GM12878 (cell line): Measurements from ENCODE around the gene IRAK2. TPM values are rescaled to one million over a fixed set of nuclear protein-coding genes. Genes with fewer than 3 reads are reported as not detected.

ENCODE experiments used
- ATAC-seq: fragments of 200-7000 bp; cut with Tn5 transposase; 3 replicates; pipeline ENCODE4 v1.9.1; 2020; ENCODE audit warnings: mild to moderate bottlenecking, moderate library complexity
- BruUV-seq: library from RNA; stranded (reverse); fragments of 400-500 nt; replicated peaks from 2 replicates; lab custom pipeline; 2021; lab: Mats Ljungman, UMichigan
- CTCF ChIA-PET: fragments of 300-600 bp; sonication (Branson Sonifier 250); formaldehyde crosslinking; extraction: SDS; loops from one replicate; lab custom pipeline; 2021; ENCODE audit warnings: inconsistent platforms; lab: Yijun Ruan, JAX
- POLR2A ChIA-PET: fragments of 350-600 bp; formaldehyde crosslinking; extraction: SDS; loops from one replicate; lab custom pipeline; 2021; ENCODE audit warnings: inconsistent platforms; lab: Charles Lee
- RAD21 ChIA-PET: fragments of 300-600 bp; sonication (Branson Sonifier 250); formaldehyde crosslinking; loops from one replicate; lab custom pipeline; 2023; ENCODE audit warnings: antibody characterized with exemption; ENCODE audit not compliant: unreplicated experiment; lab: Charles Lee
- SMC1A ChIA-PET: fragments of 300-600 bp; sonication (Branson Sonifier 250); formaldehyde crosslinking; loops from one replicate; lab custom pipeline; 2023; ENCODE audit not compliant: unreplicated experiment, uncharacterized antibody; lab: Charles Lee
- DNase-seq: peaks from one replicate; pipeline ENCODE4 v3.0.0-alpha.2; 2011; ENCODE audit warnings: low read depth, low spot score
- FAIRE-seq: peaks from 3 replicates; lab custom pipeline; 2011; peaks lifted over from hg19 to GRCh38; lab: Jason Lieb, UNC
- H2AFZ ChIP-seq: 2 replicates; pipeline ENCODE4 v1.6.0; 2011; ENCODE audit warnings: low read depth, low read length, control low read depth; ENCODE audit not compliant: control insufficient read depth
- H3K27ac ChIP-seq: 2 replicates; pipeline ENCODE4 v1.5.1; 2011; ENCODE audit warnings: control low read depth; ENCODE audit not compliant: control insufficient read depth, insufficient read depth
- H3K27me3 ChIP-seq, 2 experiments: replicated peaks in 1 of 2; 2 replicates each; pipeline versions ENCODE4 v1.6.0 to v1.6.1; 2011; ENCODE audit warnings: low read length in 1 of 2; ENCODE audit not compliant: control insufficient read depth in 2 of 2, insufficient read depth in 2 of 2
- H3K36me3 ChIP-seq, 2 experiments: 2 replicates each; pipeline ENCODE4 v1.5.1; 2011; ENCODE audit warnings: low read length in 1 of 2; ENCODE audit not compliant: control insufficient read depth in 2 of 2, insufficient read depth in 2 of 2
- H3K4me1 ChIP-seq: 2 replicates; pipeline ENCODE4 v1.6.1; 2011; ENCODE audit warnings: mild to moderate bottlenecking, low read length, moderate library complexity, mixed read lengths; ENCODE audit not compliant: control insufficient read depth, insufficient read depth
- H3K4me2 ChIP-seq: 2 replicates; pipeline ENCODE4 v1.6.0; 2011; ENCODE audit warnings: control low read depth; ENCODE audit not compliant: control insufficient read depth, insufficient read depth
- H3K4me3 ChIP-seq: fragments of 200-600 bp; sonication (generic); 2 replicates; pipeline ENCODE4 v1.5.1; 2016
- H3K79me2 ChIP-seq: 2 replicates; pipeline ENCODE4 v1.6.0; 2011; ENCODE audit warnings: low read length; ENCODE audit not compliant: control insufficient read depth, insufficient read depth
- H3K9ac ChIP-seq: 2 replicates; pipeline ENCODE4 v1.8.0; 2011; ENCODE audit warnings: low read length, control low read depth, mixed read lengths; ENCODE audit not compliant: control insufficient read depth, insufficient read depth
- H3K9me3 ChIP-seq: replicated peaks from 3 replicates; pipeline ENCODE4 v1.5.1; 2011; ENCODE audit warnings: mild to moderate bottlenecking, low read length; ENCODE audit not compliant: control insufficient read depth, insufficient read depth
- H4K20me1 ChIP-seq: 2 replicates; pipeline ENCODE4 v1.6.0; 2011; ENCODE audit not compliant: control insufficient read depth, insufficient read depth
- ATF7 ChIP-seq: fragments of 450-650 bp; IDR thresholded peaks from 2 replicates; pipeline ENCODE4 v1.6.1; 2016; ENCODE audit warnings: low read depth, mild to moderate bottlenecking
- BCL11A ChIP-seq: IDR thresholded peaks from 2 replicates; pipeline ENCODE4 v1.6.1; 2011; ENCODE audit warnings: low read depth, low read length
- BCLAF1 ChIP-seq: fragments of 450-650 bp; IDR thresholded peaks from 2 replicates; pipeline ENCODE4 v1.6.1; 2017; ENCODE audit warnings: antibody characterized with exemption, mild to moderate bottlenecking, moderate library complexity
- EED ChIP-seq: sonication (generic); IDR thresholded peaks from 2 replicates; pipeline ENCODE4 v1.6.1; 2016; ENCODE audit warnings: antibody characterized with exemption, low read depth
- FOXK2 ChIP-seq: fragments of 450-650 bp; IDR thresholded peaks from 2 replicates; pipeline ENCODE4 v1.6.1; 2017; ENCODE audit warnings: mild to moderate bottlenecking, moderate library complexity
- NBN ChIP-seq: fragments of 450-650 bp; IDR thresholded peaks from 2 replicates; pipeline ENCODE4 v1.6.1; 2016
- PAX5 ChIP-seq: IDR thresholded peaks from 2 replicates; pipeline ENCODE4 v1.6.1; 2011; ENCODE audit warnings: low read depth, low read length, borderline replicate concordance
- PAX8 ChIP-seq: fragments of 450-650 bp; IDR thresholded peaks from 2 replicates; pipeline ENCODE4 v1.6.1; 2017; ENCODE audit warnings: mild to moderate bottlenecking, moderate library complexity
- PBX3 ChIP-seq: IDR thresholded peaks from 2 replicates; pipeline ENCODE4 v1.6.1; 2011; ENCODE audit warnings: mild to moderate bottlenecking, low read depth, low read length, moderate library complexity; ENCODE audit not compliant: insufficient replicate concordance
- RCOR1 ChIP-seq: conservative IDR thresholded peaks from 2 replicates; pipeline ENCODE4 v1.6.1; 2012; ENCODE audit warnings: low read depth, low read length, improper control_type of control experiment
- SIN3A ChIP-seq: IDR thresholded peaks from 2 replicates; pipeline ENCODE4 v1.6.1; 2012; ENCODE audit warnings: low read depth, low read length, improper control_type of control experiment
- SREBF1 ChIP-seq: IDR thresholded peaks from 2 replicates; pipeline ENCODE4 v1.6.1; 2012; ENCODE audit warnings: mild to moderate bottlenecking, low read length
- TCF3 ChIP-seq: IDR thresholded peaks from 2 replicates; pipeline ENCODE4 v1.6.1; 2012; ENCODE audit warnings: low read depth, mild to moderate bottlenecking, low read length, borderline replicate concordance; ENCODE audit not compliant: insufficient read depth
- YY1 ChIP-seq: IDR thresholded peaks from 2 replicates; pipeline ENCODE4 v1.6.1; 2011; ENCODE audit warnings: low read depth, mild to moderate bottlenecking, low read length
- ZNF24 ChIP-seq: fragments of 450-650 bp; IDR thresholded peaks from 2 replicates; pipeline ENCODE4 v1.6.1; 2017; ENCODE audit warnings: antibody characterized with exemption, mild to moderate bottlenecking
- ZNF274 ChIP-seq: IDR thresholded peaks from one replicate; pipeline ENCODE4 v1.8.0; 2011; ENCODE audit not compliant: insufficient read length, insufficient read depth
- ZNF592 ChIP-seq: fragments of 450-650 bp; IDR thresholded peaks from 2 replicates; pipeline ENCODE4 v1.6.1; 2017; ENCODE audit warnings: mild to moderate bottlenecking, moderate library complexity
- WGBS: methylation state at CpG from one replicate; pipeline ENCODE4 v1.1.6; 2016; ENCODE audit warnings: low lambda C conversion rate; ENCODE audit not compliant: insufficient replicate concordance, insufficient coverage; ENCODE audit errors: missing lambda C conversion rate; 5-methylcytosine and 5-hydroxymethylcytosine counted together
- in situ Hi-C: fragments of 300-500 bp; cut with MboI; formaldehyde crosslinking; loops from 9 replicates; pipeline ENCODE4 v1.14.3; 2018; ENCODE audit warnings: mixed read lengths
- intact Hi-C: fragments of 100-400 bp; cut with micrococcal nuclease; formaldehyde crosslinking; loops from one replicate; pipeline ENCODE4 v1.14.2; 2022; ENCODE audit not compliant: unreplicated experiment
- polyA plus RNA-seq, 11 experiments: library from polyadenylated mRNA; depleted of rRNA in 4 of 11; unstranded in 6 of 11; stranded (reverse) in 5 of 11; fragments of >200 nt; fragmentation: Nextera tagmentation in 4 of 11; fragmentation: Illumina TruSeq in 1 of 11; extraction: Ambion mirVana in 4 of 11; extraction: Trizol in 1 of 11; gene quantifications; 1 replicate in 1 of 11; 2 replicates in 10 of 11; pipeline versions ENCODE4 v1.2.1 to v1.2.3, GENCODE V29; 2011 to 2016; ENCODE audit warnings: inconsistent platforms in 2 of 11, missing spikeins in 2 of 11, low read depth in 1 of 11
- total RNA-seq, 4 experiments: library from RNA; depleted of rRNA in 3 of 4; stranded (reverse); fragments of >200 nt in 3 of 4; fragmentation: Illumina TruSeq in 1 of 4; extraction: Trizol in 1 of 4; gene quantifications; 2 replicates each; pipeline versions ENCODE4 v1.2.1 to v1.2.3, GENCODE V29; 2013 to 2021

IRAK2 gene
- total and polyA plus RNA-seq, 10 of the 15 experiments (the other 5 are each of a cell fraction or from before 2014, with no cell fraction given), result 0.48 to 5.7 (median 4.5) TPM

GRCh38 chr3:10289077-10289476 is 124.4 kb downstream of the IRAK2 start:
- Histone ChIP-seq H3K4me2 (no peak overlapping the region), H3K4me1 (peaks cover 12% of the 10 kb centered on the region; the same call in 1 of the 2 replicates), H3K79me2 (no peaks in the 10 kb centered on the region; the same call in 1 of the 2 replicates), H2AFZ (no peak overlapping the region), H4K20me1 (no peaks in the 10 kb centered on the region; the same call in 1 of the 2 replicates), H3K27ac (no peak overlapping the region), H3K9ac (no peak overlapping the region), H3K9me3 (no peaks in the 10 kb centered on the region), H3K36me3 (peaks cover 8 to 14% of the 10 kb centered on the region in 2 experiments), H3K27me3 (no peaks in the 10 kb centered on the region), H3K4me3 (no peak overlapping the region)
- DNase-seq, result no peak
- POLR2A ChIA-PET, result no interaction called here
- intact Hi-C loops, result no loop called here
- SMC1A ChIA-PET, result no interaction called here
- RAD21 ChIA-PET, result interaction anchor here (1.4 kb wide), 1 partner anchor 32 kb away, joined by 3 read pairs; the partner anchor contains the start of gene SEC13
- 92% methylated on average over 8 of the region's 9 CpGs for WGBS
- in situ Hi-C loops, result no loop called here
- FAIRE-seq, result no peak
- CTCF ChIA-PET, result interaction anchor here (1.4 kb wide), 1 partner anchor 357 kb away, joined by 3 read pairs; no protein-coding TSS in a partner anchor
- ATAC-seq, result no peak
- BruUV-seq, result no TSS peak
- TF ChIP-seq BCLAF1, result no peak
- no peak for TF ChIP-seq YY1
- TF ChIP-seq ZNF592, result no peak
- no peak for TF ChIP-seq NBN
- no peak for TF ChIP-seq EED
- no peak for TF ChIP-seq ATF7
- no peak for TF ChIP-seq PAX5
- TF ChIP-seq RCOR1, result no peak
- TF ChIP-seq SREBF1, result no peak
- TF ChIP-seq TCF3, result no peak
- no peak for TF ChIP-seq ZNF24
- no peak for TF ChIP-seq FOXK2
- TF ChIP-seq PAX8, result no peak
- no peak for TF ChIP-seq PBX3
- TF ChIP-seq BCL11A, result no peak
- TF ChIP-seq ZNF274, result no peak
- no peak for TF ChIP-seq SIN3A
